H1 (cell line): ENCODE data around the gene HIGD2A. TPM values are rescaled to one million over a fixed set of nuclear protein-coding genes. Genes with fewer than 3 reads are reported as not detected.

Source experiments
- CTCF ChIA-PET: fragments of 300-600 bp; sonication (Branson Sonifier 250); formaldehyde crosslinking; loops from one replicate; lab custom pipeline; 2021; ENCODE audit not compliant: partially characterized antibody; lab: Charles Lee
- POLR2A ChIA-PET: fragments of 300-600 bp; sonication (Branson Sonifier 250); formaldehyde crosslinking; loops from one replicate; lab custom pipeline; 2021; ENCODE audit warnings: inconsistent platforms; ENCODE audit not compliant: partially characterized antibody; lab: Charles Lee
- DNase-seq, 2 experiments: peaks; one replicate each; pipeline versions ENCODE4 v3.0.0 to v3.0.0-alpha.2; 2010 to 2022; ENCODE audit warnings: low spot score in 2 of 2, low read depth in 1 of 2, mixed read lengths in 1 of 2
- FAIRE-seq: peaks from 2 replicates; lab custom pipeline; 2011; peaks lifted over from hg19 to GRCh38; lab: Jason Lieb, UNC
- H2AFZ ChIP-seq: 2 replicates; pipeline ENCODE4 v1.8.1; 2012; ENCODE audit warnings: low read length, inconsistent platforms
- H2AK5ac ChIP-seq: 2 replicates; pipeline ENCODE4 v1.6.1; 2013; ENCODE audit warnings: low read depth, low read length
- H2BK120ac ChIP-seq: replicated peaks from 2 replicates; pipeline ENCODE3; 2013; ENCODE audit warnings: low read depth, low read length, inconsistent platforms
- H2BK12ac ChIP-seq: 2 replicates; pipeline ENCODE4 v1.6.1; 2013; ENCODE audit warnings: low read depth, low read length
- H2BK15ac ChIP-seq: 2 replicates; pipeline ENCODE4 v1.6.1; 2013; ENCODE audit warnings: low read length
- H2BK20ac ChIP-seq: 2 replicates; pipeline ENCODE4 v1.6.1; 2013; ENCODE audit warnings: low read length
- H2BK5ac ChIP-seq: 2 replicates; pipeline ENCODE4 v1.6.1; 2013; ENCODE audit warnings: low read depth, low read length
- H3K14ac ChIP-seq: 2 replicates; pipeline ENCODE4 v1.6.1; 2013; ENCODE audit warnings: inconsistent platforms; ENCODE audit not compliant: insufficient read length
- H3K18ac ChIP-seq: 2 replicates; pipeline ENCODE4 v1.6.1; 2013; ENCODE audit warnings: low read length; ENCODE audit errors: extremely low read depth
- H3K23ac ChIP-seq: 2 replicates; pipeline ENCODE4 v1.6.1; 2013; ENCODE audit warnings: inconsistent platforms; ENCODE audit not compliant: insufficient read length
- H3K23me2 ChIP-seq: 2 replicates; pipeline ENCODE4 v1.6.1; 2013; ENCODE audit warnings: low read depth, low read length
- H3K27ac ChIP-seq: 2 replicates; pipeline ENCODE4 v1.6.1; 2011; ENCODE audit warnings: low read depth, low read length, inconsistent platforms
- H3K27me3 ChIP-seq, 4 experiments: replicated peaks in 1 of 4; 1 replicate in 1 of 4; 2 replicates in 3 of 4; pipeline versions ENCODE4 v1.6.1 to v1.8.1; 2011 to 2013; ENCODE audit warnings: low read length in 3 of 4, mild to moderate bottlenecking in 3 of 4, inconsistent platforms in 2 of 4, mixed read lengths in 2 of 4, moderate library complexity in 1 of 4; ENCODE audit not compliant: control insufficient read depth in 3 of 4, insufficient read depth in 3 of 4; ENCODE audit errors: extremely low read depth in 1 of 4
- H3K36me3 ChIP-seq, 4 experiments: 2 replicates each; pipeline versions ENCODE4 v1.6.1 to v1.8.1; 2011 to 2013; ENCODE audit warnings: mild to moderate bottlenecking in 4 of 4, low read length in 3 of 4, moderate library complexity in 2 of 4, control low read depth in 1 of 4, inconsistent platforms in 1 of 4; ENCODE audit not compliant: insufficient read depth in 4 of 4, control insufficient read depth in 2 of 4
- H3K4ac ChIP-seq: replicated peaks from 2 replicates; pipeline ENCODE3; 2013; ENCODE audit warnings: low read length, low read depth, mixed read lengths, inconsistent platforms; ENCODE audit not compliant: insufficient read length
- H3K4me1 ChIP-seq, 4 experiments: replicated peaks in 1 of 4; 1 replicate in 1 of 4; 2 replicates in 3 of 4; pipeline versions ENCODE4 v1.6.1 to v1.8.1; 2011 to 2013; ENCODE audit warnings: low read length in 3 of 4, inconsistent platforms in 2 of 4, mixed read lengths in 1 of 4; ENCODE audit not compliant: insufficient read depth in 4 of 4, control insufficient read depth in 3 of 4
- H3K4me2 ChIP-seq, 2 experiments: 2 replicates each; pipeline versions ENCODE4 v1.6.1 to v1.8.1; 2011 to 2013; ENCODE audit warnings: low read depth in 2 of 2, low read length in 2 of 2, control low read depth in 1 of 2, inconsistent platforms in 1 of 2, mild to moderate bottlenecking in 1 of 2; ENCODE audit not compliant: insufficient read depth in 1 of 2
- H3K4me3 ChIP-seq, 4 experiments: fragments of 200-600, 300-600 bp in 1 of 4; sonication (generic), shearing (Covaris generic), sonication (Bioruptor Twin) in 1 of 4; 2 replicates each; pipeline versions ENCODE4 v1.5.1 to v1.8.1; 2011 to 2016; ENCODE audit warnings: low read length in 4 of 4, low read depth in 3 of 4, control low read depth in 2 of 4, inconsistent platforms in 2 of 4, mild to moderate bottlenecking in 2 of 4, mixed read lengths in 1 of 4, moderate library complexity in 1 of 4; ENCODE audit not compliant: insufficient read depth in 2 of 4; ENCODE audit errors: extremely low read depth in 1 of 4
- H3K56ac ChIP-seq: replicated peaks from 2 replicates; pipeline ENCODE3; 2013; ENCODE audit warnings: low read depth, mild to moderate bottlenecking, mixed read lengths, low read length, inconsistent platforms; ENCODE audit not compliant: insufficient read length
- H3K79me1 ChIP-seq: 2 replicates; pipeline ENCODE4 v1.6.1; 2013; ENCODE audit warnings: low read depth, low read length, control low read depth
- H3K79me2 ChIP-seq, 2 experiments: 2 replicates each; pipeline versions ENCODE4 v1.6.1 to v1.8.1; 2012 to 2013; ENCODE audit warnings: low read length in 2 of 2, mild to moderate bottlenecking in 2 of 2, inconsistent platforms in 1 of 2; ENCODE audit not compliant: insufficient read depth in 2 of 2, control insufficient read depth in 1 of 2
- H3K9ac ChIP-seq, 4 experiments: replicated peaks in 1 of 4; 1 replicate in 1 of 4; 2 replicates in 3 of 4; pipeline versions ENCODE4 v1.6.1 to v1.8.1; 2011 to 2013; ENCODE audit warnings: low read depth in 3 of 4, low read length in 3 of 4, control low read depth in 2 of 4, mild to moderate bottlenecking in 2 of 4, moderate library complexity in 2 of 4, inconsistent platforms in 1 of 4; ENCODE audit errors: extremely low read depth in 1 of 4
- H3K9me3 ChIP-seq, 2 experiments: 2 replicates each; pipeline versions ENCODE4 v1.6.1 to v1.8.1; 2012 to 2013; ENCODE audit warnings: mild to moderate bottlenecking in 2 of 2, moderate library complexity in 2 of 2, control low read depth in 1 of 2, inconsistent platforms in 1 of 2, low read depth in 1 of 2, low read length in 1 of 2, mixed read lengths in 1 of 2; ENCODE audit not compliant: insufficient read depth in 2 of 2
- H4K20me1 ChIP-seq, 2 experiments: replicated peaks in 1 of 2; 2 replicates each; pipeline versions ENCODE3 to v1.8.1; 2011 to 2013; ENCODE audit warnings: inconsistent platforms in 2 of 2, low read length in 2 of 2, mild to moderate bottlenecking in 1 of 2; ENCODE audit not compliant: insufficient read depth in 2 of 2, control insufficient read depth in 1 of 2
- H4K5ac ChIP-seq: 2 replicates; pipeline ENCODE4 v1.6.1; 2013; ENCODE audit warnings: low read length, low read depth, mixed read lengths, inconsistent platforms; ENCODE audit not compliant: insufficient read length
- H4K8ac ChIP-seq: 2 replicates; pipeline ENCODE4 v1.8.0; 2013; ENCODE audit warnings: mild to moderate bottlenecking, moderate library complexity, low read length, inconsistent platforms; ENCODE audit not compliant: insufficient read depth; ENCODE audit errors: extremely low read depth
- H4K91ac ChIP-seq: replicated peaks from 2 replicates; pipeline ENCODE3; 2013; ENCODE audit warnings: low read length, mixed read lengths, inconsistent platforms; ENCODE audit not compliant: insufficient read length
- CBX5 ChIP-seq: fragments of 300-800, 300-1000 bp; sonication (generic); IDR thresholded peaks from 2 replicates; pipeline ENCODE4 v1.7.1; 2016; ENCODE audit warnings: antibody characterized with exemption, low read length, low read depth
- WGBS, 2 experiments: shearing (Covaris generic) in 1 of 2; methylation state at CpG; one replicate each; pipeline versions ENCODE4 v1.1.6 to v1.1.7; 2013 to 2015; ENCODE audit warnings: low lambda C conversion rate in 2 of 2, mixed read lengths in 2 of 2, inconsistent platforms in 1 of 2, low coverage in 1 of 2, missing lambda C conversion rate in 1 of 2; ENCODE audit not compliant: insufficient replicate concordance in 2 of 2, insufficient coverage in 1 of 2, insufficient read length in 1 of 2; ENCODE audit errors: extremely low coverage in 1 of 2, missing lambda C conversion rate in 1 of 2; 5-methylcytosine and 5-hydroxymethylcytosine counted together
- polyA plus RNA-seq, 7 experiments: library from polyadenylated mRNA; depleted of rRNA in 3 of 7; stranded (reverse) in 5 of 7; unstranded in 2 of 7; fragments of >200 nt in 5 of 7; fragments of 200-250 nt in 2 of 7; gene quantifications; 1 replicate in 5 of 7; 2 replicates in 1 of 7; 4 replicates in 1 of 7; pipeline versions ENCODE4 v1.2.1 to v1.2.3, GENCODE V29; 2011 to 2013; ENCODE audit warnings: missing spikeins in 2 of 7, mixed read lengths in 2 of 7
- total RNA-seq: library from RNA; stranded (reverse); fragmentation: NEBNext Ultra II Directional; extraction: Animal tissue kit (Norgen Biotek cat#: 25700); gene quantifications from 2 replicates; pipeline ENCODE4 v1.2.1, GENCODE V29; 2021

Gene HIGD2A
- total and polyA plus RNA-seq, 2 of the 8 experiments (the other 6 are each of a cell fraction or from before 2014, with no cell fraction given): 95.5 to 264 TPM

GRCh38 chr5:176429972-176430371 is 41.4 kb downstream of the HIGD2A start:
- WGBS, 2 experiments: 87% methylated on average over 4 of the region's 4 CpGs; no CpG with 5 or more reads in 1 of the 2 experiments
- Histone ChIP-seq H3K36me3 (no peaks in the 10 kb centered on the region), H2AFZ (no peak overlapping the region), H3K9ac (no peak overlapping the region), H3K56ac (no peak overlapping the region), H3K4ac (no peak overlapping the region), H2BK5ac (no peak overlapping the region), H3K4me3 (no peak overlapping the region), H2BK120ac (no peak overlapping the region), H3K27ac (no peak overlapping the region), H3K4me1 (no peaks in the 10 kb centered on the region), H3K9me3 (peaks cover 8 to 11% of the 10 kb centered on the region in 2 experiments; a peak in 2 of 4 replicates), H4K91ac (no peak overlapping the region), H3K4me2 (no peak overlapping the region), H3K23me2 (no peaks in the 10 kb centered on the region), H3K18ac (no peak overlapping the region), H2BK15ac (no peak overlapping the region), H3K79me2 (no peaks in the 10 kb centered on the region), H2AK5ac (no peak overlapping the region), H4K20me1 (no peaks in the 10 kb centered on the region), H4K5ac (no peak overlapping the region), H2BK12ac (no peak overlapping the region), H3K79me1 (no peaks in the 10 kb centered on the region), H3K23ac (no peak overlapping the region), H4K8ac (no peak overlapping the region), H2BK20ac (no peak overlapping the region), H3K14ac (no peak overlapping the region), H3K27me3 (no peaks in the 10 kb centered on the region)
- CTCF ChIA-PET: interaction anchor here (0.6 kb wide), 1 partner anchor 53 kb away, joined by 3 read pairs; no protein-coding TSS in a partner anchor
- FAIRE-seq: no peak
- POLR2A ChIA-PET: interaction anchor here (1.3 to 1.5 kb wide), 2 partner anchors 18 to 23 kb away, joined by 4 read pairs; no protein-coding TSS in a partner anchor
- DNase-seq: no peak
- TF ChIP-seq CBX5: no peak
